Heart left ventricle (tissue), 16 donors: ENCODE data around the gene ZNF474. TPM values are rescaled to one million over a fixed set of nuclear protein-coding genes. Genes with fewer than 3 reads are reported as not detected.

Source experiments
- ATAC-seq, 4 donors: fragments of 200-7000 bp; cut with Tn5 transposase; one replicate each; pipeline ENCODE4 v1.9.1; 2020 to 2022; ENCODE audit warnings: moderate library complexity in 4 of 4, mild to moderate bottlenecking in 3 of 4, moderate number of reproducible peaks in 1 of 4
- DNase-seq, 5 donors: peaks; one replicate each; pipeline ENCODE4 v3.0.0-alpha.2; 2020
- H3K27ac ChIP-seq, 12 donors: fragments of 200-600 bp; sonication (generic) in 4 of 12; one replicate each; pipeline versions ENCODE4 v1.5.0 to v1.8.0; 2016 to 2022; ENCODE audit warnings: mild to moderate bottlenecking in 2 of 12
- H3K27me3 ChIP-seq, 9 donors: fragments of 200-600 bp; sonication (generic) in 2 of 9; one replicate each; pipeline versions ENCODE4 v1.5.1 to v1.8.0; 2016 to 2022; ENCODE audit warnings: mild to moderate bottlenecking in 3 of 9
- H3K36me3 ChIP-seq, 9 donors: fragments of 200-600 bp; sonication (generic) in 2 of 9; one replicate each; pipeline versions ENCODE4 v1.5.0 to v1.8.0; 2018 to 2022; ENCODE audit warnings: mild to moderate bottlenecking in 2 of 9
- H3K4me1 ChIP-seq, 12 donors: fragments of 200-600 bp; sonication (generic) in 4 of 12; one replicate each; pipeline versions ENCODE4 v1.5.0 to v1.8.0; 2016 to 2022; ENCODE audit warnings: mild to moderate bottlenecking in 3 of 12
- H3K4me3 ChIP-seq, 12 donors: fragments of 200-600 bp; sonication (generic) in 4 of 12; one replicate each; pipeline versions ENCODE4 v1.5.0 to v1.8.0; 2017 to 2022; ENCODE audit warnings: mild to moderate bottlenecking in 9 of 12, moderate library complexity in 4 of 12
- H3K9me3 ChIP-seq, 12 donors: fragments of 200-600 bp; sonication (generic) in 4 of 12; one replicate each; pipeline versions ENCODE4 v1.5.0 to v1.8.0; 2016 to 2022; ENCODE audit warnings: mild to moderate bottlenecking in 1 of 12
- POLR2A ChIP-seq, 2 donors: fragments of 450-650 bp; IDR thresholded peaks; one replicate each; pipeline ENCODE4 v1.6.1; 2017; ENCODE audit warnings: antibody characterized with exemption in 2 of 2, mild to moderate bottlenecking in 2 of 2, moderate library complexity in 2 of 2
- WGBS, 4 donors: extraction: QIAGEN DNeasy Blood & Tissue Kit in 2 of 4; methylation state at CpG; one replicate each; pipeline versions ENCODE4 v1.1.5 to v1.1.7; 2013 to 2018; 5-methylcytosine and 5-hydroxymethylcytosine counted together
- intact Hi-C, 10 donors: fragments of 100-400 bp; cut with DNase I; formaldehyde crosslinking; loops; one replicate each; pipeline versions ENCODE4 v1.11.1 to v1.14.2; 2022
- polyA plus RNA-seq, 2 donors: library from polyadenylated mRNA; stranded (reverse); fragments of 200-250 nt; gene quantifications; one replicate each; pipeline ENCODE4 v1.2.3, GENCODE V29; 2013
- total RNA-seq, 9 donors: library from RNA; depleted of rRNA in 2 of 9; stranded (reverse); fragments of >200 nt in 2 of 9; fragmentation: NEBNext Ultra II Directional in 3 of 9; extraction: Animal tissue kit (Norgen Biotek cat#: 25700) in 3 of 9; gene quantifications; one replicate each; pipeline versions ENCODE4 v1.1.0 to v1.2.4, GENCODE V29; 2016 to 2023
- TF ChIP-seq, protein P1 (sequence below), 12 donors: fragments of 200-600 bp; sonication (generic) in 4 of 12; IDR thresholded peaks; one replicate each; pipeline versions ENCODE4 v1.5.0 to v1.8.0; 2018 to 2022; ENCODE audit warnings: antibody characterized with exemption in 12 of 12, mild to moderate bottlenecking in 5 of 12
- donor health status: ischemic (EF 13 %, LVEDD 7.1; RV severe dilation, severe dysfunction).
- donor health status: healthy with polysubstance abuse.
- donor health status: DM: no; HTN: yes; CAD: no.
- donor health status: DM: no; HTN: no; CAD: no.
- donor health status: ischemic (EF 25% LVEDD 6.9; RV normal size, moderate dysfunction).
- donor health status: ischemic (EF 25% LVEDD 5.7; RV mildly dilated, moderate dysfunction).
- donor health status: healthy.
- donor health status: DM: yes; HTN: yes; CAD: no.
- donor health status: ischemic (EF 35%, LVEDD 5.7; RV mildly dilated, moderate dysfunction).
- donor health status: nonischemic (EF 11% LVEDD 7.7; RV severe dilation, severe dysfunction).
- donor health status: DM: yes; HTN: yes; CAD: no.
- donor health status: PGD.
- donor health status: ischemic (EF 29% LVEDD 5.4; RV normal size, mild dysfunction).
- donor health status: nonischemic (EF 23%, LVEDD 6.1; RV moderate dilation, normal function).

The ZNF474 gene
- total and polyA plus RNA-seq, 11 donors, result 0.03 to 0.25 (median 0.16) TPM; not detected in 6

DNA sequence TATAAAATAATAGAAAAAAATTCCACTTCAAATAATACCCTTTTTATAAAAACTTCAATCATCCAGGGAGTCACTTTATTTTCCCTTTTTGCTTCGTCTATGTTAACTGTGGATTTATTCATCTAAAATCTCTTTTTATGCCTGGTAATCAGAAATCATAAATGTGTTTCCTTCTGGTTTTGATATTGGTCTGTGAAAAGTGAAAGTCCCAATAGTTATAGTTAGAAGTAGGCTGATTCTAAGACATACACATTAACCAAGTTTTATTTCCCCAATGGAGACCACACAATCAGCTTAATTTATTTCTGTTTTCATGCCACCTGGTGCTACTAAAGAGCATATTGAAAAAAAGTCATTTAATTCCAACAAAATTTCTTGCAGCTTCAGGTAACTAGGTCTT, 45.7 kb downstream of the ZNF474 start:
- H3K27ac ChIP-seq, result no peak overlapping the region
- intact Hi-C loops, result no loop called here
- H3K27me3 ChIP-seq, result no peaks in the 10 kb centered on the region
- no peak for ATAC-seq
- WGBS, 4 donors, result 64 to 70% (median 67%) methylated on average over 1 of the region's 1 CpG
- H3K36me3 ChIP-seq, result no peaks in the 10 kb centered on the region
- H3K4me3 ChIP-seq, result no peak overlapping the region
- TF ChIP-seq, protein P1, sequence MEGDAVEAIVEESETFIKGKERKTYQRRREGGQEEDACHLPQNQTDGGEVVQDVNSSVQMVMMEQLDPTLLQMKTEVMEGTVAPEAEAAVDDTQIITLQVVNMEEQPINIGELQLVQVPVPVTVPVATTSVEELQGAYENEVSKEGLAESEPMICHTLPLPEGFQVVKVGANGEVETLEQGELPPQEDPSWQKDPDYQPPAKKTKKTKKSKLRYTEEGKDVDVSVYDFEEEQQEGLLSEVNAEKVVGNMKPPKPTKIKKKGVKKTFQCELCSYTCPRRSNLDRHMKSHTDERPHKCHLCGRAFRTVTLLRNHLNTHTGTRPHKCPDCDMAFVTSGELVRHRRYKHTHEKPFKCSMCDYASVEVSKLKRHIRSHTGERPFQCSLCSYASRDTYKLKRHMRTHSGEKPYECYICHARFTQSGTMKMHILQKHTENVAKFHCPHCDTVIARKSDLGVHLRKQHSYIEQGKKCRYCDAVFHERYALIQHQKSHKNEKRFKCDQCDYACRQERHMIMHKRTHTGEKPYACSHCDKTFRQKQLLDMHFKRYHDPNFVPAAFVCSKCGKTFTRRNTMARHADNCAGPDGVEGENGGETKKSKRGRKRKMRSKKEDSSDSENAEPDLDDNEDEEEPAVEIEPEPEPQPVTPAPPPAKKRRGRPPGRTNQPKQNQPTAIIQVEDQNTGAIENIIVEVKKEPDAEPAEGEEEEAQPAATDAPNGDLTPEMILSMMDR (IDR thresholded peaks at IDR 0.05), result no peak
- no peaks in the 10 kb centered on the region for H3K9me3 ChIP-seq
- DNase-seq, result no peak
- H3K4me1 ChIP-seq, result peaks cover 0 to 15% (median 0%) of the 10 kb centered on the region in 12 donors

DNA sequence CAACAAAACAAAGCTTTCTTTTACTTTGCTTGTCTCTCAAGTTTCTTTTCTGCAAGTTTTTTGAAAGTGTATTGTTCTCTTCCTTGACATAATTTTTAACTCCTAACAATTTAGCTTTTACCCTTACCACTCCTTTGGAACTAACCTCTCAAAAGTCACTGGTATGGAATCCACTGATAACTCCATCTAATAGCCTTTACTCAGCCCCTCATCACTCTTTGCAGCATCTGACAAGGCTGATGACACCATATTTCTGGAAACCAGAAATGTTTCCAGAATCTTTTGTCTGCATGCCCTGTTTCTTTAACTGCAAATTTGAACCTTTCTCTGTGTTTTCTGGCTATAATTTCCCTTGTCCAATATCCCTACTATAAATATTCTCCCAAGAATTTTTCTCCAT, 46.5 kb downstream of the ZNF474 start:
- TF ChIP-seq POLR2A (IDR thresholded peaks at IDR 0.05), result no peak
- TF ChIP-seq, protein P1 (IDR thresholded peaks at IDR 0.05), result no peak
- no peak for DNase-seq
- H3K27me3 ChIP-seq, result no peaks in the 10 kb centered on the region

DNA sequence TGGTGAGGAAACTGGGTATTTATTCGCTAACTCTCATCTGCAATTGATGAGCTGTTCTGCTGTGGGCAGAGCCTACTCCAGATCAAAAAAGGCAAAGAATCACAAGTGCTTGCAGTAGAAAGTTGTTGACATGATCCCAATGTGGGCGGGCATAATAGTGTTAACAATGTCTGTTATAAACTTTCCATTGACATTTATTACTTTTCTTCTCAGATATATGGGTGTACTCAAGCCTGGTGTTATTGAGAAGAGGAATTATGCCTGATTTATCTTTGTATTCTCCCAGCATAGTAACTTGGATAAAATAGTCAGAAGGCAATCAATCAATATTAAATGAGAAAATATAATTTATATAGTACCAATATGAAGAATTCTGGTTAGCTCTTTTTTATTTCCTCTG, 47.8 kb downstream of the ZNF474 start:
- Histone ChIP-seq H3K4me3 (no peak overlapping the region), H3K27me3 (no peaks in the 10 kb centered on the region), H3K9me3 (no peaks in the 10 kb centered on the region), H3K27ac (no peak overlapping the region), H3K36me3 (no peaks in the 10 kb centered on the region), H3K4me1 (peaks cover 0 to 30% (median 3%) of the 10 kb centered on the region in 12 donors)
- WGBS, 4 donors, result 93 to 100% (median 97%) methylated on average over 2 of the region's 2 CpGs
- TF ChIP-seq, protein P1 (IDR thresholded peaks at IDR 0.05), result no peak
- TF ChIP-seq POLR2A (IDR thresholded peaks at IDR 0.05), result no peak
- no peak for ATAC-seq
- DNase-seq, result no peak
- intact Hi-C loops, result no loop called here

More for the DNA sequence above, 46.5 kb downstream of the ZNF474 start:
- no peak for ATAC-seq
- H3K4me3 ChIP-seq, result no peak overlapping the region
- no peaks in the 10 kb centered on the region for H3K9me3 ChIP-seq
- no peak overlapping the region for H3K27ac ChIP-seq
- intact Hi-C loops, result no loop called here
- H3K4me1 ChIP-seq, result peaks cover 0 to 17% (median 0%) of the 10 kb centered on the region in 12 donors
- H3K36me3 ChIP-seq, result no peaks in the 10 kb centered on the region

DNA sequence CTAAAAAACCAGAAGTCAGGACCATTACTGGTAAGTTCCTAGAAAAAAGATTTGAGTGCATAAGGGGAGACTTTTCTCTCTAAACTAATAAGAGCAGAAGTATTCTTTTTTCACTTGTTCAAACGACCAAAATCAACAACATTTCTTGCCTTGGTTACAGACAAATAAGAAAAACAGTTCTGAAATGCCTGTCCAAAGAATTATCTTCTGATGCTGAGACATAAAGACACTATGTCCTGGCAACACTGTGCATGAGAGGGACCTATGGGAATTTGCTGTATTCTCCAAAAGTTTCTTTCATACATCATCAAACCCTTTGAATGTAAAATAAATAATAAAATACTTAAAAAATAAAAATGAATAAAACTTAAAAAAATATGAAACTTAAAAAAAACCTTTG, 50.4 kb downstream of the ZNF474 start:
- H3K9me3 ChIP-seq, result no peaks in the 10 kb centered on the region
- intact Hi-C loops, result loop anchor here in 2 of 10 donors (10.0 kb wide), 1 partner anchor 215 kb away; the partner anchor contains the start of gene SRFBP1 (in 2 of the 2)
- no peaks in the 10 kb centered on the region for H3K36me3 ChIP-seq
- no peak for TF ChIP-seq POLR2A (IDR thresholded peaks at IDR 0.05)
- TF ChIP-seq, protein P1 (IDR thresholded peaks at IDR 0.05), result no peak
- peaks cover 0 to 34% (median 19%) of the 10 kb centered on the region in 12 donors for H3K4me1 ChIP-seq
- no peaks in the 10 kb centered on the region for H3K27me3 ChIP-seq
- ATAC-seq (no peak), DNase-seq (no peak)
- H3K4me3 ChIP-seq, result no peak overlapping the region
- H3K27ac ChIP-seq, result no peak overlapping the region
- 64 to 74% (median 71%) methylated on average over 1 of the region's 1 CpG for WGBS, 4 donors
